Peyer's patch (tissue), 4 donors: ENCODE results near the gene EHBP1L1. TPM values are rescaled to one million over a fixed set of nuclear protein-coding genes. Genes with fewer than 3 reads are reported as not detected.

Source experiments
- DNase-seq, 3 donors: peaks; one replicate each; pipeline ENCODE4 v3.0.0-alpha.2; 2017 to 2019
- H3K27ac ChIP-seq, 4 donors: fragments of 200-600 bp; sonication (generic); one replicate each; pipeline ENCODE4 v1.5.1; 2016 to 2019
- H3K27me3 ChIP-seq, 2 donors: fragments of 200-600 bp; sonication (generic); one replicate each; pipeline ENCODE4 v1.5.1; 2019
- H3K36me3 ChIP-seq, 3 donors: fragments of 200-600 bp; sonication (generic); one replicate each; pipeline ENCODE4 v1.5.1; 2016 to 2019
- H3K4me1 ChIP-seq, 4 donors: fragments of 200-600 bp; sonication (generic); one replicate each; pipeline ENCODE4 v1.5.1; 2016 to 2019
- H3K4me3 ChIP-seq, 4 donors: fragments of 200-600 bp; sonication (generic); 1 replicate in 3 of 4; 2 replicates in 1 of 4; pipeline ENCODE4 v1.5.1; 2016 to 2019; ENCODE audit warnings: mild to moderate bottlenecking in 1 of 4
- H3K9me3 ChIP-seq, 4 donors: fragments of 200-600 bp; sonication (generic); one replicate each; pipeline ENCODE4 v1.5.1; 2016 to 2019; ENCODE audit warnings: mild to moderate bottlenecking in 1 of 4
- CTCF ChIP-seq, 6 experiments: fragments of 450-650 bp in 4 of 6; fragments of 200-600 bp in 2 of 6; sonication (generic) in 1 of 6; IDR thresholded peaks; one replicate each; pipeline ENCODE4 v1.5.1; 2017 to 2019; ENCODE audit warnings: antibody characterized with exemption in 6 of 6, mild to moderate bottlenecking in 3 of 6, moderate library complexity in 1 of 6
- POLR2A ChIP-seq, 2 donors: fragments of 450-650 bp; IDR thresholded peaks; one replicate each; pipeline ENCODE4 v1.5.1; 2017; ENCODE audit warnings: antibody characterized with exemption in 2 of 2, mild to moderate bottlenecking in 2 of 2, moderate library complexity in 2 of 2
- small RNA-seq, 2 donors: library from RNA; depleted of rRNA; stranded (forward); fragments of <200 nt; gene quantifications; one replicate each; pipeline ENCODE3, GENCODE V24; 2016
- total RNA-seq, 4 donors: library from RNA; depleted of rRNA; stranded (reverse); fragments of >200 nt; gene quantifications; one replicate each; pipeline ENCODE4 v1.1.0, GENCODE V29; 2016

The EHBP1L1 gene
- total RNA-seq, 4 donors from 2014 or later = 65.2 to 163 (median 121) TPM

- H3K4me1 ChIP-seq = peaks cover 0 to 36% (median 22%) of the 10 kb centered on the region in 4 donors
- no peaks in the 10 kb centered on the region for H3K27me3 ChIP-seq
- peak in 2 of 3 donors; percentile 96 for DNase-seq
- H3K4me3 ChIP-seq = peak overlapping the region; percentile 36 to 78 (median 64)
- TF ChIP-seq CTCF (IDR thresholded peaks at IDR 0.05) (no peak), POLR2A (IDR thresholded peaks at IDR 0.05) (no peak)
- peaks cover 0 to 27% (median 0%) of the 10 kb centered on the region in 3 donors for H3K36me3 ChIP-seq
- no peaks in the 10 kb centered on the region for H3K9me3 ChIP-seq
- H3K27ac ChIP-seq = peak overlapping the region; percentile 88 to 95 (median 94)
Observed at GRCh38 chr11:65639623-65640482, 64.0 kb downstream of the EHBP1L1 start.

DNA sequence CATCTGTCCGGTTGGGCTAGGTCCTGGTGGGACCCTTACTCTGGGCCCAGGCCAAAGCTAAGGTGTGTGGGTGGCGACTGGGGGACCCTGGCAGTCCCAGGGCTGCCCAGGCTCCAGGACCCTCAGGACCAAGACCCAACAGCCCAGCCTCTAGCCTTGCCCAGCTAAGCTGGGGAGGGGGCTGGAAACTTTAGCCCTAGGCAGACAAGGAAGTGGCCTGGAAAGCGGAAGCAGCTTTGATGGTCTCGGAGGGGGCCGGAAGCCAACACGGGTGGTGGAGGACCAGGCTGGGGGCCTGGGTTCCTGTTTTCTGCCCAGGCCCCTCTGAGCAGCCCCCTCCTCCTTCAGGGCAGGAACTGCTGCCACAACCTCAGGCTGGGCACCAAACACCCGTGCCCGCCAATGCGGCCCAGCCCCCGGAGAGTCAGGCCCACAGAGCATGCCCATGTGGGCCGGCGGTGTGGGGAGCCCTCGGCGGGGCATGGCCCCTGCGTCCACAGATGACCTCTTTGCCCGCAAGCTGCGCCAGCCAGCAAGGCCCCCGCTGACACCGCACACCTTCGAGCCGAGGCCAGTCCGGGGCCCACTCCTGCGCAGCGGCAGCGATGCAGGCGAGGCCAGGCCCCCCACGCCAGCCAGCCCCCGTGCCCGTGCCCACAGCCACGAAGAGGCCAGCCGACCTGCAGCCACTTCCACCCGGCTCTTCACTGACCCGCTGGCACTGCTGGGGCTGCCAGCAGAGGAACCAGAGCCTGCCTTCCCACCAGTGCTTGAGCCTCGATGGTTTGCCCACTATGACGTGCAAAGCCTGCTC is 64.8 kb downstream of the EHBP1L1 start:
- no peaks in the 10 kb centered on the region for H3K27me3 ChIP-seq
- H3K4me3 ChIP-seq = peak overlapping the region; percentile 36 to 78 (median 64)
- peak overlapping the region; percentile 88 to 95 (median 94) for H3K27ac ChIP-seq
- TF ChIP-seq CTCF (IDR thresholded peaks at IDR 0.05) = no peak
- TF ChIP-seq POLR2A (IDR thresholded peaks at IDR 0.05) = no peak
- H3K36me3 ChIP-seq = peaks cover 0 to 18% (median 0%) of the 10 kb centered on the region in 3 donors
- H3K4me1 ChIP-seq = peaks cover 0 to 36% (median 22%) of the 10 kb centered on the region in 4 donors
- H3K9me3 ChIP-seq = no peaks in the 10 kb centered on the region
- peak in 2 of 3 donors; percentile 88 to 91 for DNase-seq

DNA sequence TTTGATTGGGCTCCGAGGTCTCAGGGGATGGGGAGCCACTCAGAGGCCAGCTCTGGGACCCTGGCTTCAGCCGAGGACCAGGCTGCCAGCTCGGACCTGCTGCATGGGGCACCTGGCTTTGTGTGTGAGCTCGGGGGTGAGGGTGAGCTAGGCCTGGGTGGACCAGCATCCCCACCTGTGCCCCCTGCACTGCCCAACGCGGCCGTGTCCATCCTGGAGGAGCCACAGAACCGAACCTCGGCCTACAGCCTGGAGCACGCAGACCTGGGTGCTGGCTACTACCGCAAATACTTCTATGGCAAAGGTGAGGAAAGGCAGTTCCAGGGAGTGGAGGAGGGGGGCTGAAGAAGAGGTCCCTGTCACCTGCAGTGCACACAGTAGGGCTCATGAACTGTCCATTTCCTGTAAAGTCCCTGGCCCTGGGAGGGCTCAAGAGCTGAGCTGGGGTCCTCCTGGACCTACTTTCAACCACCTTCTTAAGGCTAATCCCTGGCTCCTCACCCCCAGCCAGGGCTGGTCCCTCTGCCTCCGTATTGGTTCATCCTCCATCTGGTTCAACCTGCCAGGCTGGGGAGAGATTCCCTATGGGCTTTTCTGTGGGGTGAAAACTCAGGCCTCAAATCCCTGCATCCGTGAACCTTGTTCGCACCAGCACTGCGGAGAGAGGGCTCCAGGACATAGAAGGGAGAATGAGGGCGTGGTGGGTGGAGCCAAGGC is 65.6 kb downstream of the EHBP1L1 start:
- Histone ChIP-seq H3K27ac (peak overlapping the region; percentile 88 to 95 (median 94)), H3K27me3 (no peaks in the 10 kb centered on the region), H3K36me3 (peaks cover 0 to 11% (median 0%) of the 10 kb centered on the region in 3 donors), H3K4me3 (peak overlapping the region; percentile 36 to 78 (median 64)), H3K9me3 (no peaks in the 10 kb centered on the region), H3K4me1 (peaks cover 0 to 36% (median 22%) of the 10 kb centered on the region in 4 donors)
- no peak for TF ChIP-seq POLR2A (IDR thresholded peaks at IDR 0.05)
- no peak for TF ChIP-seq CTCF (IDR thresholded peaks at IDR 0.05)
- DNase-seq = no peak

Small RNA genes lying within 50 kb of the gene (small RNA-seq; reads per million reads assigned to genes)
- 0 reads per million in 2 donors for gene AP001362.1
- 0 reads per million in 2 donors for gene MIR4690

Other genes starting within 250 kb of the EHBP1L1 start
- gene DPF2, start 242.2 kb upstream of the EHBP1L1 start, total RNA-seq = 10 to 100 TPM; 25.0 to 47.0 (median 39.5) TPM
- 10 to 100 TPM in 1 of 4 donors, 1 to 10 TPM in 3; 3.3 to 11.7 (median 7.7) TPM for gene TIGD3, start 221.3 kb upstream of the EHBP1L1 start, total RNA-seq
- gene SLC25A45, start 193.4 kb upstream of the EHBP1L1 start, total RNA-seq = 10 to 100 TPM; 23.3 to 50.6 (median 40.2) TPM
- gene FRMD8, start 189.4 kb upstream of the EHBP1L1 start, total RNA-seq = 100 to 1,000 TPM in 2 of 4 donors, 10 to 100 TPM in 2; 51.2 to 115 (median 102) TPM
- gene NEAT1, start 153.3 kb upstream of the EHBP1L1 start, total RNA-seq = 1,000 to 10,000 TPM in 2 of 4 donors, 100 to 1,000 TPM in 2; 705 to 1,411 (median 1,064) TPM
- over 10,000 TPM; 10,683 to 28,425 (median 19,356) TPM for gene MALAT1, start 77.0 kb upstream of the EHBP1L1 start, total RNA-seq
- 10 to 100 TPM; 73.4 to 88.1 (median 79.0) TPM for gene SCYL1, start 51.0 kb upstream of the EHBP1L1 start, total RNA-seq
- gene LTBP3, start 17.7 kb upstream of the EHBP1L1 start, total RNA-seq = 100 to 1,000 TPM in 1 of 4 donors, 10 to 100 TPM in 3; 42.0 to 150 (median 88.3) TPM
- 10 to 100 TPM; 16.5 to 25.7 (median 25.4) TPM for gene ZNRD2, start 5.6 kb upstream of the EHBP1L1 start, total RNA-seq
- gene FAM89B, start 3.5 kb upstream of the EHBP1L1 start, total RNA-seq = 10 to 100 TPM; 30.8 to 44.6 (median 32.4) TPM
- gene KCNK7, start 19.7 kb downstream of the EHBP1L1 start, total RNA-seq = 1 to 10 TPM in 3 of 4 donors, not detected in 1; 1.5 to 3.5 (median 2.5) TPM
- gene MAP3K11, start 38.2 kb downstream of the EHBP1L1 start, total RNA-seq = 100 to 1,000 TPM; 106 to 209 (median 150) TPM
- 100 to 1,000 TPM in 1 of 4 donors, 10 to 100 TPM in 3; 60.2 to 106 (median 81.3) TPM for gene PCNX3, start 39.7 kb downstream of the EHBP1L1 start, total RNA-seq
- gene SIPA1, start 62.0 kb downstream of the EHBP1L1 start, total RNA-seq = 10 to 100 TPM; 18.0 to 48.7 (median 24.7) TPM
- gene RELA, start 86.9 kb downstream of the EHBP1L1 start, total RNA-seq = 10 to 100 TPM; 46.6 to 86.9 (median 59.7) TPM
- 100 to 1,000 TPM in 1 of 4 donors, 10 to 100 TPM in 3; 55.9 to 137 (median 80.3) TPM for gene KAT5, start 136.2 kb downstream of the EHBP1L1 start, total RNA-seq
- gene RNASEH2C, start 144.7 kb downstream of the EHBP1L1 start, total RNA-seq = 10 to 100 TPM; 27.2 to 98.2 (median 35.4) TPM
- 10 to 100 TPM; 14.9 to 35.8 (median 35.0) TPM for gene AP5B1, start 204.9 kb downstream of the EHBP1L1 start, total RNA-seq
- gene OVOL1, start 211.0 kb downstream of the EHBP1L1 start, total RNA-seq = 10 to 100 TPM; 14.9 to 33.2 (median 29.8) TPM